ENCODE results near the gene ATOX1.

Gene ATOX1

DNA sequence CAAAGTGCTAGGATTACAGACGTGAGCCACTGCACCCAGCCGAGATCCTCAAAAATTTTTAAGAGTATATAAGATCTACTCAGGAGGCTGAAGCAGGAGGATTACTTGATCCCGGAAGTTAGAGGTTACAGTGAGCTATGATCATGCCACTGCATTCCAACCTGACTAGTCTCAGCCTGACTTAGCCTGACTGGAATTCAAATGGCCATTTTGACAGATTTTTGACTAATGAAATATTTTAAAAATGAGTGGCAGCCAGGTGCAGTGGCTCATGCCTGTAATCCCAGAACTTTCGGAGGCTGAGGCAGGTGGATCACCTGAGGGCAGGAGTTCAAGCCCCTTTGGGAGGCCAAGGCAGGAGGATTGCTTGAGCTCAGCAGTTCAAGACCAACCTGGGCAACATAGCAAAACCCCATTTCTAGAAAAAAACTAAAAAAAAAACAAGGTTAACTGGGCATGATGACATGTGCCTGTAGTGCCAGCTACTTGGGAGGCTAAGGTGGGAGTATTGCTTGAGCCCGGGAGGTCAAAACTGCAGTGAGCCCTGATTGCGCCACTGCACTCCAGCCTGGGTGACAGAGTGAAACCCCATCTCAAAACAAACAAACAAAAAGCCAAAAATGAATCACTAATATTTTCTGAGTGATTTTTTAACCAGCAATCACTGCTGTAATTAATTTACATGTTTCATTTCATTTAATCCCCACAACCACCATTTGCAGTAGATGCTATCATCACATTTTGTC is 16.6 kb downstream of the ATOX1 start:
- TF ChIP-seq, protein P1, sequence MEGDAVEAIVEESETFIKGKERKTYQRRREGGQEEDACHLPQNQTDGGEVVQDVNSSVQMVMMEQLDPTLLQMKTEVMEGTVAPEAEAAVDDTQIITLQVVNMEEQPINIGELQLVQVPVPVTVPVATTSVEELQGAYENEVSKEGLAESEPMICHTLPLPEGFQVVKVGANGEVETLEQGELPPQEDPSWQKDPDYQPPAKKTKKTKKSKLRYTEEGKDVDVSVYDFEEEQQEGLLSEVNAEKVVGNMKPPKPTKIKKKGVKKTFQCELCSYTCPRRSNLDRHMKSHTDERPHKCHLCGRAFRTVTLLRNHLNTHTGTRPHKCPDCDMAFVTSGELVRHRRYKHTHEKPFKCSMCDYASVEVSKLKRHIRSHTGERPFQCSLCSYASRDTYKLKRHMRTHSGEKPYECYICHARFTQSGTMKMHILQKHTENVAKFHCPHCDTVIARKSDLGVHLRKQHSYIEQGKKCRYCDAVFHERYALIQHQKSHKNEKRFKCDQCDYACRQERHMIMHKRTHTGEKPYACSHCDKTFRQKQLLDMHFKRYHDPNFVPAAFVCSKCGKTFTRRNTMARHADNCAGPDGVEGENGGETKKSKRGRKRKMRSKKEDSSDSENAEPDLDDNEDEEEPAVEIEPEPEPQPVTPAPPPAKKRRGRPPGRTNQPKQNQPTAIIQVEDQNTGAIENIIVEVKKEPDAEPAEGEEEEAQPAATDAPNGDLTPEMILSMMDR (IDR thresholded peaks at IDR 0.05; ENCODE audit: low read depth, low read length, missing control alignments), result no peak
- no peak for DNase-seq (ENCODE audit: low read depth)

GRCh38 chr5:151740958-151741373 is 17.5 kb downstream of the ATOX1 start:
- DNase-seq (ENCODE audit: low read depth), result no peak
- TF ChIP-seq, protein P1 (IDR thresholded peaks at IDR 0.05; ENCODE audit: low read depth, low read length, missing control alignments), result no peak
- no peak overlapping the region for H3K4me3 ChIP-seq (ENCODE audit: low read depth, low read length)

More for the DNA sequence above, 16.6 kb downstream of the ATOX1 start:
- H3K4me3 ChIP-seq (ENCODE audit: low read depth, low read length), result no peak overlapping the region

DNA sequence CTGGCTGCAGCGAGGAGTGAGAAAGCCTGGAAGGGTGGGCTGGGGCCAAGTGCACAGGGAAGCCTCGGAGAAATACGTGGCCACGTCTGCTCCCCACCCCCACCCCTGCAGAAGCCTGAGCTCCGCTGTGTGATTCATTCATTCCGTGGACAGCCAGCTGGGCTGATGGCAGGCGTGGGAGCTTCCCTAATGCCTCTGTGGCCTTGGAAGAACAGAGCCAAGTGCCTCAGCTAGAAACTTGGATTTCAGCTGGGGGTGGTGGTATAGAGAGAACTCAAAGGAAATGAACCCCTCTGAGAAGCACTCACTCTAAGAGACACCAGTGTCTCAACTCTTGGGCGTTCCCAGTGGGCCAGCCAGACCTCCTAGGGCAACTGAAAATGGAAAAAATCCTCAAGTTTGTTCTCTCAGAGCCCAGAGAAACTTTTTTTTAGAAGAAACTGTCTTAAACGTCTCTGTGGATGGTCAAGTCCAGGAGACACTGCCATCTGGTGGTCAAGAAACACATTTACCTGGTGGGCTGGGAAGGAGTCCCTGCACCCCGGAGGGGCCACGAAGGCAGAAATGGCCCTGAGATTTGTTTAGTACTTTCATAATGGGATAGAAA is 18.0 kb downstream of the ATOX1 start:
- DNase-seq (ENCODE audit: low read depth), result no peak
- no peak overlapping the region for H3K4me3 ChIP-seq (ENCODE audit: low read depth, low read length)
- TF ChIP-seq, protein P1 (IDR thresholded peaks at IDR 0.05; ENCODE audit: low read depth, low read length, missing control alignments), result peak; percentile 79

GRCh38 chr5:151739939-151740335 is 18.5 kb downstream of the ATOX1 start:
- TF ChIP-seq, protein P1 (IDR thresholded peaks at IDR 0.05; ENCODE audit: low read depth, low read length, missing control alignments), result no peak
- H3K4me3 ChIP-seq (ENCODE audit: low read depth, low read length), result no peak overlapping the region
- no peak for DNase-seq (ENCODE audit: low read depth)

DNA sequence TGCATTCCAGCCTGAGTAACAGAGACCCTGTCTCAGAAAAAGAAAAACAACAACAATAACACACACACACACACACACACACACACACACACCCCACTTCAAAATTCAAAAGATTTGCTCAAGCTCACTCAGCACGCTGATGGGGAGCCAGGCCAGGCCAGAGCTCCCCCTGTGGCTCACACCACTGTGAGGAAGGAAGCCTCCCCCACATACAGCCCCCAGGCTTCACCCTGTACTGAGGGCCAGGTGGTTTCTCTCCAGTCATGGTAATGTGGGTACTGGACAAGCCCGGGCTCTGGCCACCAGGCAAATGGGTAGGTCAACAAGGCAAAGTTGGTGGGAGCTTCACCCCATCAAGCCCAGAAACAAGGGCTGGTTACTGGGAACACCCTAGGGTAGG is 19.0 kb downstream of the ATOX1 start:
- no peak for DNase-seq (ENCODE audit: low read depth)
- TF ChIP-seq, protein P1 (IDR thresholded peaks at IDR 0.05; ENCODE audit: low read depth, low read length, missing control alignments), result no peak
- H3K4me3 ChIP-seq (ENCODE audit: low read depth, low read length), result no peak overlapping the region

GRCh38 chr5:151738125-151738848 is 20.1 kb downstream of the ATOX1 start:
- DNase-seq (ENCODE audit: low read depth), result no peak
- TF ChIP-seq, protein P1 (IDR thresholded peaks at IDR 0.05; ENCODE audit: low read depth, low read length, missing control alignments), result no peak
- H3K4me3 ChIP-seq (ENCODE audit: low read depth, low read length), result no peak overlapping the region

Measured in GM12864 (cell line).